Measurements from ENCODE around the gene ACTRT2. TPM values are rescaled to one million over a fixed set of nuclear protein-coding genes. Genes with fewer than 3 reads are reported as not detected.

ACTRT2 gene
- total RNA-seq, 1 donor from 2014 or later, result not detected

DNA sequence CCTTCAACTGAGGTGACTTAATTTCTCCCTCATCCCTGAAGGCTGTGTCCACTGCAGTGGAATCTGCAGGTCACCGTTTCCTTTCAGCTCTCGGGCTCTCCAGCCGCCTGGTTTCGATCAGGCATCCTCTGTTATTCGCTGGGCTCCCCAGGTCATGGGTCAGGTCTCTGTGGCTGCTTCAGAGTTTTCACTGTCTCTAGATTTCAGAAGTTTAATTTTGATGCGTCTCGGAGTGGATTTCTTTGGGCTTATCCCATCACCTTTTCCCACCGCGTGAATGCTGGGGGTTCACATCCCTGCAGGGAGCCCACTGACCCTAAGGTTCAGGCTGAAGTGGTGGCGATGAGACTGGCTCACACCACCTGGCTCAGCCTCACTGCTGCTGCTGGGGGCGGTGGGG lies 3.3 kb downstream of the ACTRT2 start:
- H3K4me1 Mint-ChIP-seq (ENCODE audit: low read depth, unreplicated experiment), result no peaks in the 10 kb centered on the region
- no peak overlapping the region for H3K27ac Mint-ChIP-seq (ENCODE audit: unreplicated experiment)
- no peak overlapping the region for H3K4me3 Mint-ChIP-seq (ENCODE audit: unreplicated experiment)
- H3K27me3 Mint-ChIP-seq (ENCODE audit: unreplicated experiment), result no peaks in the 10 kb centered on the region
- DNase-seq, result no peak
- no peaks in the 10 kb centered on the region for H3K36me3 Mint-ChIP-seq (ENCODE audit: unreplicated experiment)
- TF ChIP-seq, protein P1, sequence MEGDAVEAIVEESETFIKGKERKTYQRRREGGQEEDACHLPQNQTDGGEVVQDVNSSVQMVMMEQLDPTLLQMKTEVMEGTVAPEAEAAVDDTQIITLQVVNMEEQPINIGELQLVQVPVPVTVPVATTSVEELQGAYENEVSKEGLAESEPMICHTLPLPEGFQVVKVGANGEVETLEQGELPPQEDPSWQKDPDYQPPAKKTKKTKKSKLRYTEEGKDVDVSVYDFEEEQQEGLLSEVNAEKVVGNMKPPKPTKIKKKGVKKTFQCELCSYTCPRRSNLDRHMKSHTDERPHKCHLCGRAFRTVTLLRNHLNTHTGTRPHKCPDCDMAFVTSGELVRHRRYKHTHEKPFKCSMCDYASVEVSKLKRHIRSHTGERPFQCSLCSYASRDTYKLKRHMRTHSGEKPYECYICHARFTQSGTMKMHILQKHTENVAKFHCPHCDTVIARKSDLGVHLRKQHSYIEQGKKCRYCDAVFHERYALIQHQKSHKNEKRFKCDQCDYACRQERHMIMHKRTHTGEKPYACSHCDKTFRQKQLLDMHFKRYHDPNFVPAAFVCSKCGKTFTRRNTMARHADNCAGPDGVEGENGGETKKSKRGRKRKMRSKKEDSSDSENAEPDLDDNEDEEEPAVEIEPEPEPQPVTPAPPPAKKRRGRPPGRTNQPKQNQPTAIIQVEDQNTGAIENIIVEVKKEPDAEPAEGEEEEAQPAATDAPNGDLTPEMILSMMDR (IDR thresholded peaks at IDR 0.05; ENCODE audit: partially characterized antibody, unreplicated experiment), result no peak
- H3K9me3 Mint-ChIP-seq (ENCODE audit: unreplicated experiment), result peaks cover 2% of the 10 kb centered on the region

DNA sequence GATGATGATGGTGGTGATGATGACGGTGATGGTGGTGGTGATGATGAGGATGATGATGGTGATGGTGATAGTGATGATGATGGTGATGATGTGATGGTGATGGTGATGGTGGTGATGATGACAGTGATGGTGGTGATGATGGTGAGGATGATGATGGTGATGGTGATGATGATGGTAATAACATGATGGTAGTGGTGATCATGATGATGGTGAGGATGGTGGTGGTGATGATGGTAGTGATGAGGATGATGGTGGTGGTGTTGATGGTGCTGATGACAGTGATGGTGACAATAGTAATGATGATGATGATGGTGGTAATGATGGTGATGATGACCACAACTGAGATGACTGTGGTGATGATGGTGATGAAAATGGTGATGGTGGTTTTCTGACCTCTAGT lies 4.9 kb downstream of the ACTRT2 start:
- TF ChIP-seq, protein P1 (IDR thresholded peaks at IDR 0.05; ENCODE audit: partially characterized antibody, unreplicated experiment), result no peak
- Mint-ChIP-seq H3K27me3 (ENCODE audit: unreplicated experiment) (no peaks in the 10 kb centered on the region), H3K27ac (ENCODE audit: unreplicated experiment) (no peak overlapping the region), H3K4me1 (ENCODE audit: low read depth, unreplicated experiment) (no peaks in the 10 kb centered on the region), H3K36me3 (ENCODE audit: unreplicated experiment) (no peaks in the 10 kb centered on the region), H3K9me3 (ENCODE audit: unreplicated experiment) (peaks cover 3% of the 10 kb centered on the region), H3K4me3 (ENCODE audit: unreplicated experiment) (no peak overlapping the region)
- no peak for DNase-seq

DNA sequence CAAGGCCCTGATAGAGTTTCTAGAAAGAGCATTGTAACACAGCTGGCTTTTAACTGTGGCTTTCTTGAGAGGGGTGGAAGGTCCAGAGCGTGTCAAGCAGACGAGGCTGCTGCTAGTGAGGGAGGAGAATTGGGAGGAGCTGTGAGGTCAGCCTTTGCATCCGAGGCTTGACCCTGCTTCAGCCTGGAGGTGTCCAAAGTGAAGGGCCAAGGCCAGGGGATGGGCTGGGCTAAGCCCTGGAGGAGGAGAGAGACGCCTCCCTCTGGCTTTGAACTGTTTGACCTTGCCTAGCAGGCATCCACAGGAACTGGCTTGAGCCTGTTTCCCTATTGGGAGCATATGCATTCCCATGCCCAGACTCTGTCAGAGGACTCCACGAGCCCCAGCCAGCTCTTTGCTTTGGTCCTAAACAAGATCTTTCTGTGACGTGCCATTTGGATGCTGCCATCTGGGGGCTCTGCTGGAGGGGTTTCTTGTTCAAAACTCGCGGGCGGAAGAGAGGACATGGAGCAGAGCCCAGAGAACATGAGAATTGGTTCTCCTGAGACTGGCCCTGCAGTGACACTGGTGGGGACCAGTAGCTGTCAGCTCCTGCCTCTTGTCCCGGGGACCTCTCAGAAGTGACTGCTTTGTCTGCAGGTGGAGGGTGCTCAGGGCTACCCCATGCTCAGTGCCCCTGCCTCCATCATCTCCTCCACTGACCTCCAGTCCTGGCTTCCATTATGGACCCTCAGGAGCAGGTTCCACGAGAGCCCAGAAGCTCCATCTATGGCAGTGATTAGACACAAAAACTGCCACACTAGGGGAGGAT lies 5.5 kb downstream of the ACTRT2 start:
- Mint-ChIP-seq H3K9me3 (ENCODE audit: unreplicated experiment) (peaks cover 2% of the 10 kb centered on the region), H3K4me3 (ENCODE audit: unreplicated experiment) (no peak overlapping the region), H3K27ac (ENCODE audit: unreplicated experiment) (no peak overlapping the region), H3K36me3 (ENCODE audit: unreplicated experiment) (no peaks in the 10 kb centered on the region), H3K27me3 (ENCODE audit: unreplicated experiment) (no peaks in the 10 kb centered on the region), H3K4me1 (ENCODE audit: low read depth, unreplicated experiment) (no peaks in the 10 kb centered on the region)
- TF ChIP-seq, protein P1 (IDR thresholded peaks at IDR 0.05; ENCODE audit: partially characterized antibody, unreplicated experiment), result no peak
- no peak for DNase-seq

- H3K9me3 Mint-ChIP-seq (ENCODE audit: unreplicated experiment), result peaks cover 2% of the 10 kb centered on the region
Measured at GRCh38 chr1:3027611-3028371, 6.5 kb downstream of the ACTRT2 start.

More at GRCh38 chr1:3027611-3028371, 6.5 kb downstream of the ACTRT2 start:
- no peaks in the 10 kb centered on the region for H3K36me3 Mint-ChIP-seq (ENCODE audit: unreplicated experiment)
- no peak overlapping the region for H3K4me3 Mint-ChIP-seq (ENCODE audit: unreplicated experiment)
- no peak overlapping the region for H3K27ac Mint-ChIP-seq (ENCODE audit: unreplicated experiment)
- TF ChIP-seq, protein P1 (IDR thresholded peaks at IDR 0.05; ENCODE audit: partially characterized antibody, unreplicated experiment), result no peak
- H3K4me1 Mint-ChIP-seq (ENCODE audit: low read depth, unreplicated experiment), result no peaks in the 10 kb centered on the region
- H3K27me3 Mint-ChIP-seq (ENCODE audit: unreplicated experiment), result no peaks in the 10 kb centered on the region
- no peak for DNase-seq

Data from glutamatergic neuron (in vitro differentiated cells).